ENCODE data around the gene PPARG. TPM values are rescaled to one million over a fixed set of nuclear protein-coding genes. Genes with fewer than 3 reads are reported as not detected.

PPARG gene
- total RNA-seq, 1 experiment from 2014 or later = 71.6 TPM

DNA sequence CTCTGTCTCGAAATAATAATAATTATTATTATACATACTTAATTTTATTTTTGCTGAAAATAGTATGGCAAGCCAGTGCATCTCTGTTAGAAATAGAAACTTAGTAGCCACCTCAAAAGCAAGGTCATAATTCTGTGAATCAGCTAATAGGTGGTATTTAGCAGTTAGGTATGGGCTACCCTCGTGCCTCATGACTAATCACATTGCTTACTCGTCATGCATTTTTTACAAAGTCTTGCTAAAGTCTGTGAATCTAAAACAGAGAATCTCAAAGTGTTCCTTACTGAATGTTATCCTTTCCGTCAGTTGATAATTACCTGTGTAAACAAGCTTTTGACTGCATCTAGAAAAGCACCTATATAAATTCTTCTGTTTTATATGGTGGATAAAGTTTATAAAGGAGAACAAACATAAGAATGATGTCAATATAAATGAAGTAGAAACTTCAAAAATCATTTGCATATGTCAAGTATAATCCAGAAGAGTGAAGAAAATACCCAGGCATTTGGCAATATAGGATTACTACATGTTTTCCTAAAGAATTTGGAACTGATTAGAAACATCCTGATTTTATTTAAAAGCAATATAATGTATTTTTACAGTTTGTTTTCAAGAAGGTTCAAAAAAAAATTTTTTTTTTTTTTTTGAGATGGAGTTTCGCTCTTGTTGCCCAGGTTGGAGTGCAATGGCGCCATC lies 6.2 kb downstream of the PPARG start:
- RAD21 ChIA-PET (ENCODE audit: low non-redundant PET in 1 of 2, low total read pairs in 2 of 2, uncharacterized antibody in 2 of 2, unreplicated experiment in 2 of 2) = no interaction called here
- H3K27ac ChIP-seq (ENCODE audit: low read depth, low read length) = peak overlapping the region; percentile 39; the same call in 1 of the 2 replicates
- CTCF ChIA-PET = no interaction called here

DNA sequence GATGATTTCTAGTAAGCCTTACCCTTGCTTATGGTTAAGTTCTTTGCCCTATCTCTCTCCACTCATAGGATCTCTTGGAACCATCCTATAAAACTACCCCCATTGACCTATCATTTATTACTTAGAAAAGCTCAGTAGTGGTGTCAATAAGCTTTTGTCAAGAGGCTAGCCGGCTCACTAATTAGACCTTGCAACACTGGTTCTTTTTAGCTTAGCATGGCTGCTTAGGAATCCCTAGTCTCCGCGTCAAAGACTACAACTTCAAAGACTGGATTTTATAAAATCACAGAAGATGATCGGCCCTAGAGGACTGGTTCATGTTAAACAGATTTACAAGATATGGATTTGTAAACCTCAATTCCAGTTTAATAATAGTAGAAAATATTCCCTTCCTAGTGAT lies 7.6 kb downstream of the PPARG start:
- BruUV-seq (replicated peaks) = no TSS peak

More for the DNA sequence above, 6.2 kb downstream of the PPARG start:
- Histone ChIP-seq H3K9me2 (ENCODE audit: insufficient read depth) (no peaks in the 10 kb centered on the region), H3K79me2 (ENCODE audit: insufficient read depth, low read length) (peaks cover 32% of the 10 kb centered on the region), H3K4me3 (replicated peaks in 1 of 2; ENCODE audit: low read depth in 1 of 2, low read length in 2 of 2) (no peak overlapping the region), H3K36me3 (ENCODE audit: control insufficient read depth in 1 of 2, insufficient read depth in 2 of 2, low read length in 2 of 2) (no peaks in the 10 kb centered on the region), H4K20me1 (ENCODE audit: insufficient read depth) (no peaks in the 10 kb centered on the region), H3K9ac (ENCODE audit: low read length) (0 out of 2 replicates have a peak overlapping the region, but pooled peaks have one; percentile 7), H3K4me2 (ENCODE audit: low read length) (peak overlapping the region; percentile 34), H2AFZ (ENCODE audit: low read depth, low read length, poor library complexity, severe bottlenecking) (no peak overlapping the region), H3K4me1 (ENCODE audit: control insufficient read depth in 1 of 2, insufficient read depth in 2 of 2, low read length in 2 of 2) (peaks cover 15 to 40% of the 10 kb centered on the region in 2 experiments), H3K9me3 (ENCODE audit: control insufficient read depth in 1 of 2, insufficient read depth in 1 of 2, low read depth in 1 of 2, low read length in 2 of 2) (no peaks in the 10 kb centered on the region), H3K27me3 (ENCODE audit: insufficient read depth, low read length) (no peaks in the 10 kb centered on the region)
- BruUV-seq (replicated peaks) = no TSS peak
- POLR2A ChIA-PET = no interaction called here
- peak; percentile 57 for ATAC-seq
- TF ChIP-seq, protein P1, sequence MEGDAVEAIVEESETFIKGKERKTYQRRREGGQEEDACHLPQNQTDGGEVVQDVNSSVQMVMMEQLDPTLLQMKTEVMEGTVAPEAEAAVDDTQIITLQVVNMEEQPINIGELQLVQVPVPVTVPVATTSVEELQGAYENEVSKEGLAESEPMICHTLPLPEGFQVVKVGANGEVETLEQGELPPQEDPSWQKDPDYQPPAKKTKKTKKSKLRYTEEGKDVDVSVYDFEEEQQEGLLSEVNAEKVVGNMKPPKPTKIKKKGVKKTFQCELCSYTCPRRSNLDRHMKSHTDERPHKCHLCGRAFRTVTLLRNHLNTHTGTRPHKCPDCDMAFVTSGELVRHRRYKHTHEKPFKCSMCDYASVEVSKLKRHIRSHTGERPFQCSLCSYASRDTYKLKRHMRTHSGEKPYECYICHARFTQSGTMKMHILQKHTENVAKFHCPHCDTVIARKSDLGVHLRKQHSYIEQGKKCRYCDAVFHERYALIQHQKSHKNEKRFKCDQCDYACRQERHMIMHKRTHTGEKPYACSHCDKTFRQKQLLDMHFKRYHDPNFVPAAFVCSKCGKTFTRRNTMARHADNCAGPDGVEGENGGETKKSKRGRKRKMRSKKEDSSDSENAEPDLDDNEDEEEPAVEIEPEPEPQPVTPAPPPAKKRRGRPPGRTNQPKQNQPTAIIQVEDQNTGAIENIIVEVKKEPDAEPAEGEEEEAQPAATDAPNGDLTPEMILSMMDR (IDR thresholded peaks at IDR 0.05 in 2 of 3, conservative IDR thresholded peaks at IDR 0.05 in 1 of 3; ENCODE audit: borderline replicate concordance in 1 of 3, insufficient read depth in 1 of 3, low read depth in 2 of 3, low read length in 2 of 3) = no peak
- TF ChIP-seq SP1 (IDR thresholded peaks at IDR 0.05; ENCODE audit: low read depth) (peak; percentile 28; the same call in 1 of the 2 replicates), FOSL1 (IDR thresholded peaks at IDR 0.05; ENCODE audit: low read depth) (peak; percentile 33)
- TF ChIP-seq, protein P2, sequence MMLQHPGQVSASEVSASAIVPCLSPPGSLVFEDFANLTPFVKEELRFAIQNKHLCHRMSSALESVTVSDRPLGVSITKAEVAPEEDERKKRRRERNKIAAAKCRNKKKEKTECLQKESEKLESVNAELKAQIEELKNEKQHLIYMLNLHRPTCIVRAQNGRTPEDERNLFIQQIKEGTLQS (IDR thresholded peaks at IDR 0.05) = no peak
- peak; percentile 15 for DNase-seq (ENCODE audit: low read depth, low spot score)
- intact Hi-C loops (cut with micrococcal nuclease) = loop anchor here (5.0 kb wide), 1 partner anchor 187 kb away; the partner anchor contains the start of gene TSEN2

More for the DNA sequence above, 7.6 kb downstream of the PPARG start:
- Histone ChIP-seq H3K4me1 (ENCODE audit: control insufficient read depth in 1 of 2, insufficient read depth in 2 of 2, low read length in 2 of 2) (peaks cover 24 to 55% of the 10 kb centered on the region in 2 experiments), H4K20me1 (ENCODE audit: insufficient read depth) (no peaks in the 10 kb centered on the region), H3K79me2 (ENCODE audit: insufficient read depth, low read length) (peaks cover 23% of the 10 kb centered on the region), H3K9ac (ENCODE audit: low read length) (no peak overlapping the region), H2AFZ (ENCODE audit: low read depth, low read length, poor library complexity, severe bottlenecking) (no peak overlapping the region), H3K36me3 (ENCODE audit: control insufficient read depth in 1 of 2, insufficient read depth in 2 of 2, low read length in 2 of 2) (no peaks in the 10 kb centered on the region), H3K27ac (ENCODE audit: low read depth, low read length) (no peak overlapping the region), H3K27me3 (ENCODE audit: insufficient read depth, low read length) (no peaks in the 10 kb centered on the region), H3K9me3 (ENCODE audit: control insufficient read depth in 1 of 2, insufficient read depth in 1 of 2, low read depth in 1 of 2, low read length in 2 of 2) (no peaks in the 10 kb centered on the region), H3K9me2 (ENCODE audit: insufficient read depth) (no peaks in the 10 kb centered on the region), H3K4me2 (ENCODE audit: low read length) (no peak overlapping the region), H3K4me3 (replicated peaks in 1 of 2; ENCODE audit: low read depth in 1 of 2, low read length in 2 of 2) (no peak overlapping the region)
- ChIA-PET RAD21 (ENCODE audit: low non-redundant PET in 1 of 2, low total read pairs in 2 of 2, uncharacterized antibody in 2 of 2, unreplicated experiment in 2 of 2) (no interaction called here), POLR2A (no interaction called here), CTCF (no interaction called here)
- no peak for ATAC-seq
- intact Hi-C loops (cut with micrococcal nuclease) = no loop called here
- DNase-seq (ENCODE audit: low read depth, low spot score) = no peak
- no peak for TF ChIP-seq ZFX (IDR thresholded peaks at IDR 0.05)
- TF ChIP-seq SP1 (IDR thresholded peaks at IDR 0.05; ENCODE audit: low read depth) = no peak
- TF ChIP-seq EZH2phosphoT487 (IDR thresholded peaks at IDR 0.05; ENCODE audit: borderline replicate concordance) = no peak
- TF ChIP-seq RAD21 (IDR thresholded peaks at IDR 0.05; ENCODE audit: low read depth) = no peak
- TF ChIP-seq POLR2A (IDR thresholded peaks at IDR 0.05; ENCODE audit: borderline replicate concordance, extremely low read depth, insufficient read depth, insufficient read length) = no peak
- TF ChIP-seq JUND (IDR thresholded peaks at IDR 0.05) = no peak
- no peak for TF ChIP-seq ELF1 (IDR thresholded peaks at IDR 0.05; ENCODE audit: borderline replicate concordance, low read depth)
- TF ChIP-seq SIN3A (IDR thresholded peaks at IDR 0.05; ENCODE audit: low read depth) = no peak
- TF ChIP-seq TCF7L2 (IDR thresholded peaks at IDR 0.05; ENCODE audit: borderline replicate concordance, extremely low read depth, insufficient read depth, insufficient read length) = no peak
